Cardiac septum (tissue), 1 donor: ENCODE measurements around the gene PRKCA. TPM values are rescaled to one million over a fixed set of nuclear protein-coding genes. Genes with fewer than 3 reads are reported as not detected.

ENCODE experiments used
- DNase-seq: peaks from one replicate; pipeline ENCODE4 v3.0.0-alpha.2; 2020; ENCODE audit warnings: low spot score
- intact Hi-C: fragments of 100-400 bp; cut with DNase I; formaldehyde crosslinking; loops from one replicate; pipeline ENCODE4 v1.14.0; 2022
- total RNA-seq: library from RNA; stranded (reverse); fragmentation: NEBNext Ultra II Directional; extraction: Animal tissue kit (Norgen Biotek cat#: 25700); gene quantifications from one replicate; pipeline ENCODE4 v1.2.1, GENCODE V29; 2021
- donor health status: DM: no; HTN: no; CAD: no.

The PRKCA gene
- total RNA-seq, 1 donor from 2014 or later, result 15.0 TPM

- DNase-seq, result peak; percentile 39
- intact Hi-C loops, result no loop called here
These were observed 534.8 kb downstream of the PRKCA start for GRCh38 chr17:66837226-66837625.

- intact Hi-C loops, result no loop called here
- peak; percentile 50 for DNase-seq
These were observed 535.7 kb downstream of the PRKCA start for GRCh38 chr17:66837885-66838665.

GRCh38 chr17:66839616-66840015 lies 537.2 kb downstream of the PRKCA start:
- peak; percentile 53 for DNase-seq
- intact Hi-C loops, result no loop called here

- peak; percentile 33 for DNase-seq
- intact Hi-C loops, result no loop called here
These were observed 537.6 kb downstream of the PRKCA start for GRCh38 chr17:66840061-66840460.

- intact Hi-C loops, result no loop called here
- DNase-seq, result no peak
These were observed 538.9 kb downstream of the PRKCA start for GRCh38 chr17:66841328-66841727.

GRCh38 chr17:66841744-66842143 lies 539.3 kb downstream of the PRKCA start:
- intact Hi-C loops, result no loop called here
- no peak for DNase-seq

GRCh38 chr17:66842505-66842904 lies 540.1 kb downstream of the PRKCA start:
- no peak for DNase-seq
- intact Hi-C loops, result no loop called here

- no peak for DNase-seq
- intact Hi-C loops, result no loop called here
These were observed 540.5 kb downstream of the PRKCA start for GRCh38 chr17:66842959-66843358.

GRCh38 chr17:66843627-66844026 lies 541.2 kb downstream of the PRKCA start:
- no peak for DNase-seq

GRCh38 chr17:66847704-66848103 lies 545.3 kb downstream of the PRKCA start:
- no peak for DNase-seq
- intact Hi-C loops, result no loop called here

More at GRCh38 chr17:66843627-66844026, 541.2 kb downstream of the PRKCA start:
- intact Hi-C loops, result no loop called here

GRCh38 chr17:66848496-66848895 lies 546.1 kb downstream of the PRKCA start:
- DNase-seq, result peak; percentile 22
- intact Hi-C loops, result no loop called here

GRCh38 chr17:66849032-66849655 lies 546.7 kb downstream of the PRKCA start:
- intact Hi-C loops, result no loop called here
- DNase-seq, result peak; percentile 43

- intact Hi-C loops, result no loop called here
- DNase-seq, result peak; percentile 57
These were observed 547.6 kb downstream of the PRKCA start for GRCh38 chr17:66849851-66850580.

GRCh38 chr17:66850692-66851091 lies 548.3 kb downstream of the PRKCA start:
- intact Hi-C loops, result no loop called here
- no peak for DNase-seq

- intact Hi-C loops, result no loop called here
- no peak for DNase-seq
These were observed 552.8 kb downstream of the PRKCA start for GRCh38 chr17:66855204-66855603.

- intact Hi-C loops, result no loop called here
- no peak for DNase-seq
These were observed 556.0 kb downstream of the PRKCA start for GRCh38 chr17:66858226-66859083.

GRCh38 chr17:66859353-66859752 lies 556.9 kb downstream of the PRKCA start:
- intact Hi-C loops, result no loop called here

GRCh38 chr17:66860204-66860603 lies 557.8 kb downstream of the PRKCA start:
- DNase-seq, result no peak
- intact Hi-C loops, result no loop called here

More at GRCh38 chr17:66859353-66859752, 556.9 kb downstream of the PRKCA start:
- no peak for DNase-seq
